GM18519 (cell line): ENCODE measurements around the gene ATG14.
"Not testable (repeated sequence)": the region's sequence is repeated elsewhere in the genome, so short reads cannot be mapped to it uniquely, and the experiment has no call there.

Source experiments
- ATAC-seq: cut with Tn5 transposase; IDR thresholded peaks from one replicate; pipeline ENCODE4 v1.9.1; 2021; ENCODE audit warnings: mild to moderate bottlenecking, moderate library complexity; ENCODE audit not compliant: unreplicated experiment, low FRiP score

The ATG14 gene

GRCh38 chr14:55388160-55388559, 23.5 kb downstream of the ATG14 start:
- no peak for ATAC-seq

DNA sequence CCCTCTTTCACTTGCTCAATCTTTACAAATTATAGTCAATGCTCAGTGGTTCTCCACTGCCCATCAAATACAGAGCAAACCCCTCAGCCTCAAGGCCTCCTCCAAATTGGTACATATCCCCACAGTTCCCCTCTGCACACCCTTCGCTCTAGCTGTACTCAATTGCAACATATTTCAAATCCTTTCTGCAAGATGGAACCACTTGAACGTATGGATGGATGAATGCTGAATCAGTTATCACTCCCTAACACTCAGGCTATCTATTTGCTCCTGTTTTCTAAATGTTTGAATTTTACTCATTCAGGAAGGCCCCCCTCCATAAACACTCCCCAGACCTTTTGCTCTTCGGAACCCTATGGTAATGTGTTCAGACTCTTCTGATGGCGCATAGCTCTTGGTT, 24.5 kb downstream of the ATG14 start:
- no peak for ATAC-seq

GRCh38 chr14:55386037-55386808, 25.4 kb downstream of the ATG14 start:
- no peak for ATAC-seq

DNA sequence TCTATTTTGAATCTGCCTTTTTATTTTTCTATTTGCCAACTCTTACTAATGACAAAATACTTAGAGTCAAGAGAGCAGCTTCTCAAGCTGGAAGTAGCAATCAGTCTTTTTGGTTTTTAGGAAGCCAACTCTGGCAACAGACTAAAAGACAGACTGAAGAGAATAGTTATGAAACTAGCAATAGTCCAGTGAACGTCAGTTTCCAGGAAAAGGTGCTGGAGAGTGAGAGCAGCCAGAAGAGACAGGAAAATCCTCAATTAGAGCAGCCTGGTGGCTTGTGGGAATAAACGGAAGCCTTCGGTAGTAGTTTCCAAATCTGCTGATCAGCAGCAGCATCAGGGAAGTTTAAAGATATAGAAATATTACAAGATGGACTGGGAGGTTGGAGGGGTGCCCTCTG, 27.1 kb downstream of the ATG14 start:
- no peak for ATAC-seq

DNA sequence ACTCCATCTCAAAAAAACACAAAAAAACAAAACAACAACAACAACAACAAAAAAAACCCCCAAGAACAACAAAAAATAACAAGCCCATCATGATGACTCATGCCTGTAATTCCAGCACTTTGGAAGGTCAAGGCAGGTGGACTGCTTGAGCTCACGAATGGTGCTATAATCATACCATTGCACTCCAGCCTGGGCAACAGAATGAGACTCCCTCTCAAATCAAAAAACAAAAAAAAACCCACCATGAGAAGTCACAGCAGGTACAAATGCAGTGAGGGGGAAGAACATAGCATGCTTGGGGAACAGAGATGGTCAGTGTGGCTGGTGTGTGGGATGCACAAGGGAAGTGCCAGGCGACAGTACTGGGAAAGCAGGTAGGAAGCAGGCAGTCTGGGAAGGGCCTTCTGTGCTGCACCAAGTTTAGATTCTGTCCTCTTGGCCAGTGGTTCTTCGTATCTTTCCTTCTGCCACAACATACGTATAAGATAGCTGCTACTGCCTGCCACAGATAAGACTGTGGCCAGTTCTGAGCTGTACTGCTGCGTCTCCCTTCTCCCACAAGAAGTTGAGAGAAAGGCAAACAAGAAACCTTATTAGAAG, 28.0 kb downstream of the ATG14 start:
- ATAC-seq: no peak

DNA sequence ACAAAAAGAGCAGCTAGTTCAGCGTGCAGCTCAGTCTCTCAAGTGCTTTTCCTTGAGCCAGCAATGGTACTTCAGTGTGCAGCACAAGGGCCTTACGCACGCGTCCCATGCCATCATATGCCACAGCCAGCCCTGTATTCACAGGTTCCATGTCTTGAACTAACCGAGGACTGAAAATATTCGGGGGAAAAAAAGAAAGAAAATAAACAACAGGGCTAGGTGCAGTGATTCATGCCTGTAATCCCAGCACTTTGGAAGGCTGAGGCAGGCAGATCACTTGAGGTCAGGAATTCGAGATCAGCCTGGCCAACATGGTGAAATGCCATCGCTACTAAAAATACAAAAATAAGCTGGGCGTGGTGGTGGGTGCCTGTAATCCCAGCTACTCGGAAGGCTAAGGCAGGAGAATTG, 28.6 kb downstream of the ATG14 start:
- not testable (repeated sequence) for ATAC-seq

- no peak for ATAC-seq
Observed at GRCh38 chr14:55382483-55382882, 29.1 kb downstream of the ATG14 start.

DNA sequence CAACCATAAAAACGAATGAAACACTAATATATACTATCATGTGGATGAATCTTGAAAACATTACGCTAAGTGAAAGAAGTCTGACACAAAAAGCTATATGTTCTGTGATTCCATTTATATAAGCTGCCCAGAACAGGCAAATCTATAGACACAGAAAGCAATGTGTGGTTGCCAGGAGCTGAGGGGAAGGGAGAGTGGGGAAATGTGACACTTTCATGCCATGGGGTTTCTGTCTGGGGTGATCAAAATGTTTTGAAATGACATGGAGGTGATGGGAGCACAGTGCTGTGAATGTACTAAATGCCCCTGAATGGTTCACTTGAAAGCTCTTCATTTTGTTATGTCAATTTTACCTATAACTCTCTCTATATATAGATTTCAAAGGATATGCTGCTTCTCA, 30.1 kb downstream of the ATG14 start:
- no peak for ATAC-seq

GRCh38 chr14:55381040-55381439, 30.6 kb downstream of the ATG14 start:
- ATAC-seq: no peak

DNA sequence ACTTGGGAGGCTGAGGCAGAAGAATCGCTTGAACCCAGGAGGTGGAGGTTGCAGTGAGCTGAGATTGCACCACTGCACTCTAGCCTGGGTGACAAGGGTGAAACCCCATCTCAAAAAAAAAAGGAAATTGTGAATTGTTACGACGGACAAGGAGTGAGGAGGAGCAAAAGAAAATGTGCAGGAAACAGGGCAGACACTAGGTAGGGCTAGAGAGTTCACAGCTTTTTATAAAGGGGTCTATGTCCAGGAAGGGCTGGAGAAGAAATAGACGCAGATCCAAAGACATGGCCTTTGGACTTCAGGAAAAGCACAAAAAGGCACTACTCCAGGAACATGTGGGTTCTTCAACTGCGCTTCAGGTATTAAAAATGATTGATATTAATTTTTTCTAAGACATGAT, 34.4 kb downstream of the ATG14 start:
- ATAC-seq: no peak

DNA sequence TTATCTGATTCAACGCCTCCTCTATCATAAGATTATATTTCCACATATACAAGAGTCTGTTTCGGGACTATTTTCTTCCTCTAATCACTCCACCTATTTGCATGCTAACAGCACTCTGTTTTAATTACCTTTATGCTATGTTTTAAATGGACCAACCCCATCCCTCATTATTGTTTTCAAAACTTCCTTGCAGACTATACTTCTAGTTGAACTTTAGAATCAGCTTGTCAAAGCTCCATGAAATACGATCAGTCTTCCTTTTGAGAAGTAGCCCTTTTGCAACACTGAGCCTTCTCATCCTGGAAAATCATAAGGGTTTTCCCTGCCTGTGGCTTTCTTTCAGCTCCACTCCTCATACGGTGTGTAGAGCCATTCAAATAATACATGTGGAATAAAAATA, 36.9 kb downstream of the ATG14 start:
- no peak for ATAC-seq

- ATAC-seq: no peak
Observed at GRCh38 chr14:55373784-55374705, 37.6 kb downstream of the ATG14 start.

GRCh38 chr14:55372825-55373224, 38.8 kb downstream of the ATG14 start:
- no peak for ATAC-seq

- no peak for ATAC-seq
Observed at GRCh38 chr14:55372423-55372822, 39.2 kb downstream of the ATG14 start.

DNA sequence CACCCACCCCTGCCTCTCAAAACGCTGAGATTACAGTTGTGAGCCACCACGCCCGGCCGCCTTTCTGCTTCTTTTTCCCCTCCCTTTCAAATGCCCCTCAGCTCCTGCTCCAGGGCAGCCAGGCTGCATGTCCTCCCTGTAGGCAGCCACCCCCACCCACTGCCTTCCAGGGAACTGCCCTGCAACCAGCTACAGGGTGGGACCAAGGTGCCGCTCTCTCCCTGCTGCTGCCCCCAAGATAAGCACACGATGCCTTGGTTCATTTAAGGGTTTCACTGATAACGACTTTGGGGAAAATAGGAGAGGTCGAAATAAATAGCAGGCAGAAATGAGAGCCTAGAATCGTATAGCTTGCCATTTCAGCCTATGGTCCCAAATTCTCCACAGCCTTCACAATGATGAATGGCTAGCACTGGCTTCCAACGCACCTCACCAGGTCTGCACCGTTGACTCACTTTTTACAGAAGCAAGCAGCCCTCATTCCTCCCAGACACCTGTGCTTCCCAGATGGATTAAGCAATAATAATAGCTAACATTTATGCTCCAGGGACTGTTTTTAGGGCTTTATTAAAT, 40.7 kb downstream of the ATG14 start:
- no peak for ATAC-seq

DNA sequence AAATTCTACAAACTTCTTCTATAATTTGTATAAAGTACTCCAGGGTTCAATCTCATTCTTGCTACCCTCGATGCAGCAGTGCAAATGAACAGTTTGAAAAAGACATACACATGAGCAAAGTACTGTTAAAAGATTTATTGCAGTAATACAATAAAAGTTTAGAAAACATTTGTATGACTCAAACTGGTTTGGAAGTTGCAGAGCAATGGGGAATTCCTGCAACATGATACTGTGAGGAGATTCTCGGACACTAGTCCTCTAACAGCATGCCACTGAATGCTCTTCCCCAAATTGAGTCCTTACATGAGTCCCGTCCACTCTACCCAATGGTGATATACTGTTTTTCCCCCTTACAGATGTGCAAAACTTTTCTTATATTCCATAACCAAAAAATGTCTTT, 45.4 kb downstream of the ATG14 start:
- ATAC-seq: no peak

DNA sequence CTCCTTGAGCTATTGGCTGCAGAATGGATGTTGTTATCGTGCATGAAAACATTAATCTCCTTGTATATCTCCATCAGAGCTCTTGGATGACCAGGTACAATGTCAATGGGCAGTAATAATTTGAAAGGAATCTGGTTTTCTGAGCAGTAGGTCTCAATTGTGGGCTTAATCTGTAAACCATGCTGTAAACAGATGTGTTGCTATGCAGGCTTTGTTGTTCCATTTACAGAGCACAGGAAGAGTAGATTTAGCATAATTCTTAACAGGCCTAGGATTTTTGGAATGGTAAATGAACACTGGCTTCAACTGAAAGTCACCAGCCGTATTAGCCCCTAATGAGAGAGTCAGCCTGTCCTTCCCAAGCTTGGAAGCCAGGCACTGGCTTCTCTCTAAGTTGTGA, 50.4 kb downstream of the ATG14 start:
- ATAC-seq: no peak

- no peak for ATAC-seq
Observed at GRCh38 chr14:55359307-55359706, 52.3 kb downstream of the ATG14 start.

DNA sequence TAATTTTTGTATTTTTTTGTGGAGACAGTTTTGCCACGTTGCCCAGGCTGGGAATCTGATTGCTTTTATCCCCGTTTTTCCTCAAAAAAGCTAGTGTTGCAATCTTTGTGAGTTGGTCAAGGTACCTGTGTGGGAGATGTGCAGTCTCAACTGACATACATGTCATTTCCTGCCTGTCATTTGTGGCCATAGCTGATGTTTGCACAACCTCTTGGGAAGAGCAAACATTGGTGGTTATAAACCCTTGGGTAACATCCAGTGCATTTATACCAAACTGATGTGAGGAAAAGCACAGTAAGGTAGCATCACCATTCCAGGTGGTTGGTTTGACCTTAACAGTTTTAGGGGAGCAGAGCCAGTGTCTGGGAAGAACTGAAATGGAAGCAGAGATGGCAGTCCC, 54.7 kb downstream of the ATG14 start:
- ATAC-seq: no peak

DNA sequence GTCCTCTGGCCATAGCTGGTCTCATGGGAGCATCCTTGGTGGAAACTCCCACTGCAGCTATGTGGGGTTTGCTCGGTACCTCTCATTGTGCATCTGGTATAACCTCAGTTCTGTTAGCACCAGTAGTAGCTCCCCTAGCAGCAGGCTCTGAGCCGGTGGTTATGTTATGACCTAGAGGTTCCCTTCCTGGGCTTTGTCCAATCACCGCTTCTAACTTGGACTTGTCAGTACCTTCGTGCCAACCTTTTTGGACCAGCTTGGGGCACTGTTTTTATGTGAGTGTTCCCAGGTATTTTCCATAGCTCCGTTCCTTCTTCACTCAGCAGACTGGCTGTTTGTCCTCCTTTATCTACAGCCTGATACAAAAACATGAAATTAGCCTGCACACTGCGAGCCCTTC, 55.7 kb downstream of the ATG14 start:
- no peak for ATAC-seq

DNA sequence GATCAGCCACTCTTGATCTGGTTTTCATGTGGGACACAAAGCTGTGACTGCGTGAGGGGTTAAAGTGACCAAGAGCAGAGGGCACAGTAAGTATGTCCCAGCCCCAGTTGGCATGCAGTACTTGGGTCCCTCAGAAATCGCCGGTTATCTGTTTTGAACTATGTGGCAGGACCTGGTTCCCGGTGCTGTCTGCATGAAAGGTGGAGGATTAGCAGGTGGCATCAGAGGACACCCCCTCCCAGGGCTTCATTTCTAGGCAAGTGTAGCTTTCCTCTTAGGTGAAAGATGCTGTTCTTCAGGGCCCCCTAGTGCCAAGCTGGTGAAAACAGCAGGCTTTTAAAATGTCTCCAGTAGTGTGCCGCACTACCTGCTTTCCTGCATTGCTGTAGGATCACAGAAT, 57.1 kb downstream of the ATG14 start:
- no peak for ATAC-seq
